ENCODE data around the gene FAM222B.

- no peak for TF ChIP-seq ZBTB33 (IDR thresholded peaks at IDR 0.05)
- TF ChIP-seq CTCF (IDR thresholded peaks at IDR 0.05; ENCODE audit: low read depth, low read length, missing input control) = no peak
- TF ChIP-seq YY1 (IDR thresholded peaks at IDR 0.05) = no peak
- TF ChIP-seq EGR1 (IDR thresholded peaks at IDR 0.05; ENCODE audit: low read depth in 2 of 2) = no peak
- peak in 1 of 2 donors; percentile 47 for TF ChIP-seq RAD21 (IDR thresholded peaks at IDR 0.05)
- no peak for TF ChIP-seq TAF1 (conservative IDR thresholded peaks at IDR 0.05)
- TF ChIP-seq SP1 (IDR thresholded peaks at IDR 0.05) = no peak
- no peak for TF ChIP-seq REST (IDR thresholded peaks at IDR 0.05)
- peak in 1 of 2 donors; percentile 34 for TF ChIP-seq GABPA (IDR thresholded peaks at IDR 0.05 in 1 of 2, conservative IDR thresholded peaks at IDR 0.05 in 1 of 2)
- no peak for TF ChIP-seq ATF3 (IDR thresholded peaks at IDR 0.05)
These were observed 81.7 kb downstream of the FAM222B start for GRCh38 chr17:28760601-28761562.

Measured in liver (tissue), 3 donors.